Kidney glomerular epithelial cell (primary cell): Measurements from ENCODE around the gene GDF7.
"Not testable (repeated sequence)": the region's sequence is repeated elsewhere in the genome, so short reads cannot be mapped to it uniquely, and the experiment has no call there.

Experiments used
- DNase-seq: peaks from one replicate; lab custom pipeline; 2025; lab: John Stamatoyannopoulos, UW

Gene GDF7

GRCh38 chr2:20698916-20699613 is 32.1 kb downstream of the GDF7 start:
- no peak for DNase-seq

GRCh38 chr2:20702563-20702962 is 35.6 kb downstream of the GDF7 start:
- no peak for DNase-seq

- no peak for DNase-seq
Measured at GRCh38 chr2:20704886-20705285, 37.9 kb downstream of the GDF7 start.

GRCh38 chr2:20706217-20706616 is 39.3 kb downstream of the GDF7 start:
- no peak for DNase-seq

GRCh38 chr2:20706786-20707185 is 39.8 kb downstream of the GDF7 start:
- DNase-seq = no peak

- no peak for DNase-seq
Measured at GRCh38 chr2:20707601-20708000, 40.7 kb downstream of the GDF7 start.

GRCh38 chr2:20711641-20712040 is 44.7 kb downstream of the GDF7 start:
- DNase-seq = not testable (repeated sequence)

GRCh38 chr2:20713585-20713984 is 46.6 kb downstream of the GDF7 start:
- DNase-seq = not testable (repeated sequence)

GRCh38 chr2:20714412-20714811 is 47.5 kb downstream of the GDF7 start:
- not testable (repeated sequence) for DNase-seq

- DNase-seq = not testable (repeated sequence)
Measured at GRCh38 chr2:20716164-20716563, 49.2 kb downstream of the GDF7 start.

- DNase-seq = no peak
Measured at GRCh38 chr2:20717641-20718040, 50.7 kb downstream of the GDF7 start.

- no peak for DNase-seq
Measured at GRCh38 chr2:20722592-20723240, 55.8 kb downstream of the GDF7 start.

- DNase-seq = no peak
Measured at GRCh38 chr2:20723543-20723942, 56.6 kb downstream of the GDF7 start.

- DNase-seq = no peak
Measured at GRCh38 chr2:20724500-20725053, 57.6 kb downstream of the GDF7 start.

- DNase-seq = no peak
Measured at GRCh38 chr2:20725782-20726181, 58.8 kb downstream of the GDF7 start.

GRCh38 chr2:20726913-20727312 is 60.0 kb downstream of the GDF7 start:
- no peak for DNase-seq

GRCh38 chr2:20728114-20728758 is 61.3 kb downstream of the GDF7 start:
- DNase-seq = no peak
